Heart left ventricle (tissue), 13 donors: ENCODE data around the gene NMRAL1.

Experiments
- CTCF ChIP-seq, 12 donors: fragments of 200-600 bp; sonication (generic) in 4 of 12; IDR thresholded peaks; one replicate each; pipeline versions ENCODE4 v1.5.0 to v1.8.0; 2018 to 2022; ENCODE audit warnings: antibody characterized with exemption in 12 of 12, mild to moderate bottlenecking in 5 of 12
- POLR2A ChIP-seq, 2 donors: fragments of 450-650 bp; IDR thresholded peaks; one replicate each; pipeline ENCODE4 v1.6.1; 2017; ENCODE audit warnings: antibody characterized with exemption in 2 of 2, mild to moderate bottlenecking in 2 of 2, moderate library complexity in 2 of 2
- donor health status: ischemic (EF 13 %, LVEDD 7.1; RV severe dilation, severe dysfunction).
- donor health status: DM: no; HTN: yes; CAD: no.
- donor health status: DM: no; HTN: no; CAD: no.
- donor health status: ischemic (EF 25% LVEDD 6.9; RV normal size, moderate dysfunction).
- donor health status: ischemic (EF 25% LVEDD 5.7; RV mildly dilated, moderate dysfunction).
- donor health status: ischemic (EF 35%, LVEDD 5.7; RV mildly dilated, moderate dysfunction).
- donor health status: nonischemic (EF 11% LVEDD 7.7; RV severe dilation, severe dysfunction).
- donor health status: DM: yes; HTN: yes; CAD: no.
- donor health status: PGD.
- donor health status: ischemic (EF 29% LVEDD 5.4; RV normal size, mild dysfunction).
- donor health status: nonischemic (EF 23%, LVEDD 6.1; RV moderate dilation, normal function).

GRCh38 chr16:4510131-4510530, 35.7 kb upstream of the NMRAL1 start:
- TF ChIP-seq CTCF (IDR thresholded peaks at IDR 0.05) (no peak), POLR2A (IDR thresholded peaks at IDR 0.05) (no peak)
